NCI-H345 treated with DMSO at 0.1 percent for 48 hours (cell line): ENCODE results near the gene SRRM4.
"Not testable (repeated sequence)": the region's sequence is repeated elsewhere in the genome, so short reads cannot be mapped to it uniquely, and the experiment has no call there.

Experiments
- DNase-seq: peaks from one replicate; lab custom pipeline; 2025; ENCODE audit not compliant: unreplicated experiment; lab: John Stamatoyannopoulos, UW

Gene SRRM4

DNA sequence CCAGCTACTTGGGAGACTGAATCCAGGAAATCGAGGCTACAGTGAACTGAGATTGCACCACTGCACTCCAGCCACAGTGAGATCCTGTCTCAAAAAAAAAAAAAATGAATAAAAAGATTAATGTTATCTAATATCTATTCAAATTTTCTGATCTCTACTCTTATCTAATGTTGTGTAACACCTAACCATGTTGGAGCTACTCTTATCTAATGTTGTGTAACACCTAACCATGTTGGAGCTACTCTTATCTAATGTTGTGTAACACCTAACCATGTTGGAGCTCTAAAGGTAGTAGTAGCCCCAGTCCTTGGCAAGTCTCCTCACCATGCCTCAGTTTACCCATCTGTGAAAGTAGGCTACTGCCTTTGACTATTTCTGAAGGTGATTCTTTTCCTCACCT lies 26.9 kb downstream of the SRRM4 start:
- DNase-seq, result not testable (repeated sequence)

DNA sequence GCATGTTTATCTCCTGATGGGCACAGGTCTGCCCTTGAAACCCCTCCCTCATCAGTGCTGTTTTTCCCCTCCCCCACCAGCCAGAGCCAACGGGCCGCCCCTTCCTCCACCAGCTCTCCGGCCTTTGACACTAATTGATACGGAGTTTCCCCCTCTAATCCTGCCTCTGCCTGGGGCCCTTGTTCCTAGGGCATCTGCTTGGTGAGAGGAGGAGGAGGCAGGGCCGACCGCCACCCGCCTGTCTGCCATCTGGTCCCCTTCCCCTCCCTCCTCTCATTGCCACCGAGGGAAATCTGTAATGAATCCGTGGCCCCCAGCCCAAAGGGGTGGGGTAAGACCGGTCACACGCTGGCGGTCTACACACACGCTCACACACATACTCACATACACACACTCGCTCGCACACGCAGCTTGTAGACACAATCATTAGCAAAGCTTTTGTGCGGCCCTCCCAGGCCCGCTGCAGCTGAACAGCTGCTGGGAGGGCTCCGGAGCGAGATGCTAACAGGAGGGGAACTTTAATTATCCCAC lies 27.4 kb downstream of the SRRM4 start:
- DNase-seq, result no peak

GRCh38 chr12:119011231-119011630 lies 29.9 kb downstream of the SRRM4 start:
- no peak for DNase-seq

- DNase-seq, result no peak
These were observed 30.8 kb downstream of the SRRM4 start for GRCh38 chr12:119012179-119012578.

DNA sequence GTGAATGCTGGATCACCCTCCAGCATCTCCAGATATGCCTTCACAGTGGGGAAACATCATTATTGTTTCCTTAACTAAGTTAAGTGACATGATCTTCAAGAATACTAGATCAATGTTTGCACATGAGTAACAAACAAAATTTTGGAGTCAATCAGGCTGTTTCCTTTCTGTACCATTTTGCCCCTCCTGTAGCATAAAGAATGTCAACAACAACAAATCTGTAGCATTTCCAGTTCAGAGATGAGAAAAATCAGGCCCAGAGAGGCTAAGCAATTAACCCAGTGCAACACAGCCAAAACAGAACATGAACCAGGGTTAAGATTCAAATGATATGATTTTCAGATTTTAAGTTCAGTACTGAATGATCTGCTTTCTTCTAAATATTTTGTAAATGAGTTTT lies 31.7 kb downstream of the SRRM4 start:
- no peak for DNase-seq

DNA sequence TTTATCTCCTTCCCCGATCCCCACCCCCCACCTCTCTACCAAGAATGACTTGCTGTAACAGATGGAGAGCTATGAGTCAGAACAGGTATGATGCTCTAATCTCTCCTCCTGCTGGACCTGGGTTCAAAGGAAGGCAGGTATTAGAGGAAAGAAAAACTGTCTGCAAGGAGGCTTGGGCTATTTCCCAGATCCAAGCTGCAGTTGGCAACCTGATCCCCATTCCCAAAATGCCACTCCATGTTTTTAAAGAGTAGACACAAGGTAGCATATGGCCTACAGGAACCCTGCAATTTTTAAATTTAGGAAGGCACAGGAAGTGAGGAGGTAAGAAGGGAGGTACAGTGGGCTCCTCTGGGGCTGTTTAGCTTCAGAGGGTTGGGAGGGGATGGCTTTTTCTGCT lies 33.0 kb downstream of the SRRM4 start:
- no peak for DNase-seq

- DNase-seq, result no peak
These were observed 35.4 kb downstream of the SRRM4 start for GRCh38 chr12:119016715-119017114.

DNA sequence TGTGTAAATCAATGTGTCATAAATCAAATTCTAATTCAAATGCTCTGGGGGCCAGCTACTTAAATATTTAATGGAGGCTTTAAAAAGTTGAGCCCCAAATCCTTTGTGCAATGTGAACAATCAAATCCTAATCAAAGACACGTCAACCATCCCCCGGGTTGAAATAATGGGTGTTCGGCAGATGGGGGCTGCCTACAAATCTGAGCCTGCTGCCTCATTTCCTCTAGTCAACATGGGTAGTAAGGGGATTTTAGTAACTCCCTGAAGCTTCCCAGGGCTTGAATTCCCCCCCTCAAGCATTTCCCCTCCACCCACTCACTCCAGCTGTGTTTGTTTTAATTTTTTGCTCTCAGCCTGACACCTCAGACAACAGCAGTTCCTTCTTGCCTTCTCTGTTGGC lies 37.8 kb downstream of the SRRM4 start:
- DNase-seq, result no peak

GRCh38 chr12:119020406-119021360 lies 39.3 kb downstream of the SRRM4 start:
- DNase-seq, result no peak

- DNase-seq, result no peak
These were observed 43.0 kb downstream of the SRRM4 start for GRCh38 chr12:119024356-119024755.

GRCh38 chr12:119025786-119026185 lies 44.4 kb downstream of the SRRM4 start:
- no peak for DNase-seq

DNA sequence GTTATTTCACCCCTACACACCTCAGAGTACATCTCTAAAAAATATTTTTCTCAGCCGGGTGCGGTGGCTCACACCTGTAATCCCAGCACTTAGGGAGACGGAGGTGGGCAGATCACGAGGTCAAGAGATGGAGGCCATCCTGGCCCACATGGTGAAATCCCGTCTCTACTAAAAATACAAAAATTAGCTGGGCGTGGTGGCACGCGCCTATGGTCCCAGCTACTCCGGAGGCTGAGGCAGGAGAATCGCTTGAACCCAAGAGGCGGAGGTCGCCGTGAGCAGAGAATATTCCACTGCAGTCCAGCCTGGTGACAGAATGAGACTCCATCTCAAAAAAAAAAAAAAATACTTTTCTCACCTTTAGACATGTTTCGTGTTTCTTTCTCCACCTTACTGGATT lies 52.0 kb downstream of the SRRM4 start:
- not testable (repeated sequence) for DNase-seq

- DNase-seq, result no peak
These were observed 55.8 kb downstream of the SRRM4 start for GRCh38 chr12:119036878-119037825.

DNA sequence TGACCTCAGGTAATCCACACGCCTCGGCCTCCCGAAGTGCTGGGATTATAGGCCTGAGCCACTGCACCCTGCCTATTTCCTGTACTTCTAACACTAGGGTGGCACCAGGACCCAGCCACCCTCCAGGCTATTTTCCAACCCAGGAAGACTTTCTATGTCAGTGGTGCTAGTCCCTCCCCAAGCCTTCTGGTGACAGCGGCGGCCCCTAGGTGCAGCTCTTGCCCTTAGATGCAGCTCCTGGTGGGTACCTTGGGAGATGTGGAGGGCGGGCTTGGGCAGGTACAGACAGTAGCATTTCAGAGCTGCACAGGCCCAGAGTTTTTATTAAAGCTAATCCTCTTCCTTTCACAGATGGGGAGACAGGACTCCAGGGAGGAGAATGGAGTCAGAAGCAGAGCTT lies 62.8 kb downstream of the SRRM4 start:
- no peak for DNase-seq

GRCh38 chr12:119047641-119048040 lies 66.3 kb downstream of the SRRM4 start:
- no peak for DNase-seq

DNA sequence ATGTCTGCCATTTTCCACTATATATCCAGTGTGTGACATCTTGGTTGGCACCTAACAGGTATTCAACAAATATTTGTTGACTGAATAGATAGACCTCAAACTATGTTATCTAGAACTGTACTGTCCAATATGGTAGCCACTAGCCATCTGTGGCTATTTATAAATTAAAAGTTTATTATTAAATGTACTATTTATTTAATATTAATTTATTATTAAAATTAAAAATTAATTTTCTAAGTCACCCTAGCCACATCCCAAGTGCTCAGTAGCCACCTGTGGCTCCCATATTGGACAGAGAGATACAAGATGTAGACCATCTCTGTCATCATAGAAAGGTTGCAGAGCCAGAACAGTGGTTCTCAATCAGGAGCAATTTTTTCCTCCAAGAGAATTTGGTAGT lies 69.3 kb downstream of the SRRM4 start:
- DNase-seq, result no peak

DNA sequence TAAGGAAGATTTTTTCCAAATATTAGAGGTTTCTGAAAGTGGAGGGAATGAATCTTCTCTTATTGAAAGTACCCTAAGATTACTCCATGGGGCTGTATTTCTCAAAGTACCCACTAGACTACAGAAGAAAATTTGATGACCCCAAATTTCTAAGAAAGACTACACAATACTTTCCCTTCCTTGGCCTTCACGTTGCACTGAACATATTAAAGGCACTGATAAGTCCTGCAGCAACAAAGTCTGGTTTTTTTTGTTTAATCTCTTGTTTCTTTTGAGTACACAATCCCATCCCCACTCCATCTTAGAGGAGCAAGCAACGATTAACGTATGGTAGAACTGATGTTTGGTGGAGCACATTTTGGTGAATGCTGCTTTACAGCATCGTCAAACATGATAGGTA lies 70.1 kb downstream of the SRRM4 start:
- DNase-seq, result no peak

GRCh38 chr12:119052001-119052400 lies 70.7 kb downstream of the SRRM4 start:
- DNase-seq, result no peak

DNA sequence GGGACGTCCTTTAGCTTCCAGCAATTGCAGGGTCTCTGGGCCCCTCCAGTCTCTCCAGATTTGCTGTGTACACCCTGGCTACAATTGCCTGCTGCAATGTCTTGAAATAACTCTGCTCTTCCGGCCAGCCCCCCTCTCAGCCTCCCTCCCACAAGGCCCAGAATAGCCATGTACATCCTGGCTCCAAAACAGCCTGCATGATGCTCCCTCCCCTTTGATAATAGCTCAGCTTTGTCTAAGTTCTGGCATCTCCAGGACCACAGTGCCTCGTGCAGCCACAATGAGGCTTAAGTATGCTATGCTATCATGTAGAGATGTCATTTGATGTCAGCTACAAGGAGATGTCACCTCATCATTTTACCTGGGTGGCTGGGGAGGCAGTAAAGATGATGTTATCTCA lies 74.6 kb downstream of the SRRM4 start:
- DNase-seq, result no peak

- peak; percentile 56 for DNase-seq
These were observed 79.8 kb downstream of the SRRM4 start for GRCh38 chr12:119060847-119061796.
